Measurements from ENCODE around the gene GNPDA1. TPM values are rescaled to one million over a fixed set of nuclear protein-coding genes. Genes with fewer than 3 reads are reported as not detected.

Gene GNPDA1
- total and polyA plus RNA-seq, 10 of the 15 experiments (the other 5 are each of a cell fraction or from before 2014, with no cell fraction given): 1.0 to 11.9 (median 3.9) TPM

- TF ChIP-seq ZNF207 (IDR thresholded peaks at IDR 0.05; ENCODE audit: borderline replicate concordance): no peak
- no peak for TF ChIP-seq SUPT20H (IDR thresholded peaks at IDR 0.05; ENCODE audit: borderline replicate concordance, control insufficient read depth, low read depth, low read length)
- TF ChIP-seq PRDM15 (CRISPR knock-in tag; IDR thresholded peaks at IDR 0.05): no peak
- TF ChIP-seq SRF (IDR thresholded peaks at IDR 0.05; ENCODE audit: low read depth in 2 of 2, low read length in 2 of 2): no peak
- TF ChIP-seq RCOR1 (conservative IDR thresholded peaks at IDR 0.05; ENCODE audit: low read depth, low read length): no peak
Measured at GRCh38 chr5:142032747-142033631, 20.2 kb upstream of the GNPDA1 start (continued).

GRCh38 chr5:142032150-142032549 lies 19.3 kb upstream of the GNPDA1 start:
- ChIA-PET CTCF (interaction anchor here (1.2 kb wide), 1 partner anchor 20 kb away, joined by 3 read pairs; the partner anchor contains the start of gene GNPDA1), POLR2A (no interaction called here), RAD21 (ENCODE audit: unreplicated experiment) (no interaction called here), SMC1A (ENCODE audit: uncharacterized antibody, unreplicated experiment) (no interaction called here)
- H4K20me1 ChIP-seq (ENCODE audit: control insufficient read depth, insufficient read depth): no peaks in the 10 kb centered on the region
- no peaks in the 10 kb centered on the region for H3K9me3 ChIP-seq (replicated peaks; ENCODE audit: control insufficient read depth, insufficient read depth, low read length)
- BruUV-seq (replicated peaks): no TSS peak
- no peak overlapping the region for H2AFZ ChIP-seq (ENCODE audit: control insufficient read depth, low read depth, low read length)
- H3K4me3 ChIP-seq: no peak overlapping the region
- H3K36me3 ChIP-seq (ENCODE audit: control insufficient read depth in 2 of 2, insufficient read depth in 2 of 2, low read length in 1 of 2): no peaks in the 10 kb centered on the region
- 28% methylated on average over 2 of the region's 2 CpGs for WGBS (ENCODE audit: insufficient coverage, insufficient replicate concordance, low lambda C conversion rate, missing lambda C conversion rate)
- H3K4me2 ChIP-seq (ENCODE audit: control insufficient read depth, insufficient read depth): no peak overlapping the region
- no peak for DNase-seq (ENCODE audit: low read depth, low spot score)
- FAIRE-seq: no peak
- H3K79me2 ChIP-seq (ENCODE audit: control insufficient read depth, insufficient read depth, low read length): no peaks in the 10 kb centered on the region
- no peaks in the 10 kb centered on the region for H3K4me1 ChIP-seq (ENCODE audit: control insufficient read depth, insufficient read depth, low read length)
- no peak for ATAC-seq
- H3K27ac ChIP-seq (ENCODE audit: control insufficient read depth, insufficient read depth): no peak overlapping the region
- in situ Hi-C loops (cut with MboI) (no loop called here), intact Hi-C loops (cut with micrococcal nuclease; ENCODE audit: unreplicated experiment) (no loop called here)
- no peak overlapping the region for H3K9ac ChIP-seq (ENCODE audit: control insufficient read depth, insufficient read depth, low read length)
- no peaks in the 10 kb centered on the region; a peak in 1 of 4 replicates for H3K27me3 ChIP-seq (replicated peaks in 1 of 2; ENCODE audit: control insufficient read depth in 2 of 2, insufficient read depth in 2 of 2, low read length in 1 of 2)
- no peak for TF ChIP-seq SP1 (IDR thresholded peaks at IDR 0.05; ENCODE audit: low read depth, low read length)
- no peak for TF ChIP-seq ETV6 (conservative IDR thresholded peaks at IDR 0.05 in 1 of 2, IDR thresholded peaks at IDR 0.05 in 1 of 2; ENCODE audit: borderline replicate concordance in 1 of 2, low read depth in 1 of 2)
- no peak for TF ChIP-seq BACH1 (IDR thresholded peaks at IDR 0.05; ENCODE audit: borderline replicate concordance)
- TF ChIP-seq FOXM1 (IDR thresholded peaks at IDR 0.05; ENCODE audit: low read depth, low read length): no peak
- TF ChIP-seq ATF3 (IDR thresholded peaks at IDR 0.05; ENCODE audit: borderline replicate concordance, extremely low read depth, low read depth, low read length): no peak
- TF ChIP-seq ELK1 (IDR thresholded peaks at IDR 0.05; ENCODE audit: low read depth, low read length): no peak
- TF ChIP-seq MEF2B (IDR thresholded peaks at IDR 0.05; ENCODE audit: partially characterized antibody, poor library complexity, severe bottlenecking): no peak

All from GM12878 (cell line).